Measurements from ENCODE around the gene CTNNA2.
"Not testable (repeated sequence)": the region's sequence is repeated elsewhere in the genome, so short reads cannot be mapped to it uniquely, and the experiment has no call there.

Gene CTNNA2

DNA sequence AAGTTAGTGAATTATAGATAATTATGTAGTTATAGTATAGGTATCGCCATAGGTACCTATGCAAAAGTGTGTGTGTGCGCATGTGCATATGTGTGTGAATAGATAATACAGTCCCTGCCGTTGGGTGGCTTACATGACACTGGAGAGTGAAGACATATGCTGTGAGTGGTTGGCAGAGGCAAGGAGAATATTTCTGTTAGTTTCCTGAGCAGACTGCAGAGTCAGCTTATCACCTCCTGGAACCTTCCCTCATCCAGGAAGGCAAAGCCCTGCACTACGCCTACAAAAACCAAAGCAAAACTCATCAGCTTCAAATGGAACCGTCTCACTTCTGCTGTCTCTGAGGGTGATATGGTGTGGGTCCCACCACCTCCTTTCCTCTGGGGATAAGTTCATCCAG lies 609.8 kb downstream of the CTNNA2 start:
- no peak overlapping the region for H3K4me3 Mint-ChIP-seq
- no peak overlapping the region for H3K27ac Mint-ChIP-seq
- H3K27me3 Mint-ChIP-seq, result no peaks in the 10 kb centered on the region
- no peaks in the 10 kb centered on the region for H3K36me3 Mint-ChIP-seq
- H3K9me3 Mint-ChIP-seq, result peaks cover 5% of the 10 kb centered on the region
- H3K4me1 Mint-ChIP-seq, result no peaks in the 10 kb centered on the region

DNA sequence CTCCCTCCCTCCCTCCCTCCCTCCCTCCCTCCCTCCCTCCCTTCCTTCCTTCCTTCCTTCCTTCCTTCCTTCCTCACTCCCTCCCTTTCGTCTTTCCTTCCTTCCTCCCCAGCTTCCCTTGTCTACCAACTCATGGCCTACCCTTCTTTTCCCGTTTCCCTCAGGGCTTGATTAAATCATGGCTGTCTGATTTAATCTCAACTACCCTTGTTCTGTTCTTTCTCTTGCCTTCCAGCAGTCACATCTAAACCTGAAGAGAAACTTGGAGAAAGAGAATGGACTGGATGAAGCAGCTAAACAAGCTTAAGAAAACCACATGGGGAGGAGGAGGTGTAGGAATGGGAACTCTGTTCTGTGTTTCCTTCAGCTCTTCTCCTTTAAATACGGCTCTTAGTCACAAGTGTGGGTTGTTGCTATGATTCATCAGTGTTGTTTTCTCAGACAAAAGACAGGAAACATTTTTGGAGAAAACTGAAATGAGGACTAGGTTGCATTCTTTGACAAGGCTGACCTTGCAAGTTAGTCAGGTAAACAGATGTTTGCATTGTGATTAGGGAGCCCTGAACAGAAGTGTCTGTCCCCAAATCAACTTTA lies 613.8 kb downstream of the CTNNA2 start:
- Mint-ChIP-seq H3K36me3 (no peaks in the 10 kb centered on the region), H3K4me1 (no peaks in the 10 kb centered on the region), H3K27ac (no peak overlapping the region), H3K27me3 (no peaks in the 10 kb centered on the region), H3K9me3 (peaks cover 5% of the 10 kb centered on the region), H3K4me3 (no peak overlapping the region)

DNA sequence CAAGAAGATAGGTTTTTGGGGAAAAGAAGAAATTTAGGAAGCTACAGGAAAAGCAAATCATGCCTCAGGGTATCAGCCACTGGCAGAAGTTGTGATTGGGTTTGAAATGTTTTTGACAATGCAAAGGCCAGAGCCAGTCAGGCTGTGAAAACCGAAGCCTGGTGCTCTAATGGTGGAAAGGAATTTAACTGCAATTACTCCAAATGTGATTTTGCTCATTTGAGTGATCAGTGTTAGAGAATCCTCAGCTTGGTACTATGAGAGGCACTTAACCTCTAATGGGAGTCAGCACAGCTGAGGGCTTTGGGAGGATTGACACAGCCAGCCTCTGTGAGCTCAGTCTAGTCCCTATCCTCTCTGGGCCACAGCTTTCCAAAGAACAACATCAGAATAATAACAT lies 615.2 kb downstream of the CTNNA2 start:
- Mint-ChIP-seq H3K4me1 (no peaks in the 10 kb centered on the region), H3K4me3 (no peak overlapping the region), H3K27ac (no peak overlapping the region), H3K36me3 (no peaks in the 10 kb centered on the region), H3K27me3 (no peaks in the 10 kb centered on the region), H3K9me3 (peaks cover 5% of the 10 kb centered on the region)

DNA sequence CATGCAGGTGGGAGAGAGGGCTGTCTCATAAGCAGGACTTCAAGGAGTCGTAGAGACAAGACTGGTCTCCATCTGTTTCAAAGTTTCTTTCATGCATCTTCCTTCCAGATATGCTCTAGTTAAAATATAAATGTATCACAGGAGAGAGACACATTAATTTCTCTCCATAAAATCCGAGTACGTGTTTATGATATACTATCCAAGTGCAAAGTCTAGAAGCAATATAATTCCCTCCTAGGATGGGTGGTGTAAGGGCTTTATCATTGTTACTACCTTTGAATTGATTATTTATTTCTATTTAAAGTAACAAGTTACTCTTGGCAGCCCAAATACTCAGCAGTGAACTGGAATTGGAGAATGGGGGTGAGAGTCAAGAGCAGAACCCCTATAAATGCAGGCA lies 619.4 kb downstream of the CTNNA2 start:
- Mint-ChIP-seq H3K27me3 (no peaks in the 10 kb centered on the region), H3K4me1 (no peaks in the 10 kb centered on the region), H3K27ac (no peak overlapping the region), H3K36me3 (no peaks in the 10 kb centered on the region), H3K9me3 (no peaks in the 10 kb centered on the region), H3K4me3 (no peak overlapping the region)

DNA sequence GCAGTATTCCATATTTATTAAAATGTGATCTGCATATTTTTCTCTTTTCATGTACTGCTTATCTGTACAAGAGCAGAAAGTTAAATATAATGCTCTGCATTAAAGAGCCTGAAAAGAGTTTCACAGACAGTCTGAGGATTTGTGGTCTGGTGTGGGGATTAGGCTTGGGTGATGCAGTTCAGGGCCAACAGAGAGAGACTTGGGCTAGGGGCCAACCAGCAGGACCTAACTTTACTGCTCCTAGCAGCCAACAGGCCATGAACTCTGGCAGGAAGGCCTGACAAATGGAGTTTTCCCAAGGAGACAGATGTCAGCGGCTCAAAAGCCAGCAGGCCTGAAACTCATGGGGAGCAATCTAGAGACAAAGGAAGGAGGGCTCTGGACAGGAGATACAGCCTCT lies 622.1 kb downstream of the CTNNA2 start:
- Mint-ChIP-seq H3K9me3 (no peaks in the 10 kb centered on the region), H3K27ac (no peak overlapping the region), H3K4me1 (no peaks in the 10 kb centered on the region), H3K36me3 (no peaks in the 10 kb centered on the region), H3K27me3 (no peaks in the 10 kb centered on the region), H3K4me3 (no peak overlapping the region)

DNA sequence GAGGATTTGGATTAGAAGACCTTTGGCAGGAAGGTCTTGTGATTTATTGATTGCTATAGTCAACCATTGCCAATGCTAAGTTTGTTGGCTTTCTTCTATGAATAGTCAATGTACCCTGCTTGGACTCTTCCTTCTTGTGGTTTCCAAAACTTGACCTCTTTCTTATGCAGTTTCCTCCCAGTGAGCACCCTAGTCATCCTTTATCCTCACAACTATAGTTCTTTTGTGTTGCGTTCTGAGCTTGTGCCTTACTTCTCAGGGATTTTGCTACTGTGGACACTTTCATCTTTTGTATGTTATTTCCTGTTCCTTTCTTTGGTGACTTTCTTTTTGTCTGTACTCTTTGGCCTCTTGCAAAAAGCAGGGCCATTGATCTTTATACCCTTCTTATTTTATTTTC lies 623.5 kb downstream of the CTNNA2 start:
- Mint-ChIP-seq H3K36me3 (no peaks in the 10 kb centered on the region), H3K9me3 (no peaks in the 10 kb centered on the region), H3K27ac (no peak overlapping the region), H3K4me3 (no peak overlapping the region), H3K4me1 (no peaks in the 10 kb centered on the region), H3K27me3 (no peaks in the 10 kb centered on the region)

DNA sequence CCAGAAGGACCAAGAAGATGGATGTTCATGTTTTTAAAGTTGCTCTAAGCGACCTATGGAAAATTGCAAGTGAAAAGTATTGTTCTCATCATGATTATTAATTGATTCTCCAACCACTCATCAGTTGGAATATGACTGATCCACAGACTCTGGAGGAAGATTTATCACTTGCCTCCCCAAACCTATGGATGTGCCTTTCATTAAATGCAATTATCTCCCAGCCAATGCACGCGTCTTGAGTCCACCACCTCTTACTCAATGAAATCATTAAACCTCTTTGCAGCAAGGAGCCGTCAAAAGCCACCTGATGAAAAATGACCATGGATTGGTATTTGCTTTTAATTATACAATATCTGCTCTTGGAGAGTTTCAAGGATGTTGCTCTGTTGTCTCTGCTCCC lies 626.1 kb downstream of the CTNNA2 start:
- no peaks in the 10 kb centered on the region for H3K4me1 Mint-ChIP-seq
- H3K27ac Mint-ChIP-seq, result no peak overlapping the region
- H3K4me3 Mint-ChIP-seq, result no peak overlapping the region
- no peaks in the 10 kb centered on the region for H3K9me3 Mint-ChIP-seq
- no peaks in the 10 kb centered on the region for H3K36me3 Mint-ChIP-seq
- no peaks in the 10 kb centered on the region for H3K27me3 Mint-ChIP-seq

DNA sequence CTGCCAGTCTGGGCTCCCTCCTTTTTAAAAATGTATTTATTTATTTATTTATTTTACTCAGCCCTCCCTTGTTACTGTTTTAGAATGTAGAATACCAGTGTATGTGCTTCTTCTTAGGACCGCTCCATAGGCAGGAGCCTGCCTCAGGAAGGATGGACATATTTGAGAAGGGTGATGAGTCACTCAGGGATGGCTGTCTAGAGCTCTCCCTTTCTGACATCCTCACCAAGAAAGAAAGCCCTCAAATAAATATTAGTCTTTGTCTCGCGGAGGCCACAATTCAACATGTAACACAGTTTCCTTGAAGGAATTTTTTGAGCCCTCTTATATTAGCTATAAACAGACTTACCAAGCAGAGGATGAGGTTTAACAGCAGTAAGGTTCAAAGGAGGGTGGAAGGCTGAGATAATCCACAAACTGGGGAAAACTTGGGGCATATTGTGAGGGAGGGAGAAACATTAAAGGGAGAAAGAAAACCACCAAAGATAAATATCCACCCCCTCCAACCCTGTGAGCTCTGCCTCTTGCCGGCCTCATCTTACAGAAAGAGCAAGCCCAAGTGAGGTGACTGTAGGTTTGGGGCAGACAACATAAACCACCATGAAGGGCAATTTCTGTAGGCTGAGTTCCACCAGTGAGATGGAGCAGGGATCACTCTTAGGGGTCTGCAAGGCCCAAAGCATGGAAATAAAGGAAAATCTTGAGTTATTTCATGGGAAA lies 628.3 kb downstream of the CTNNA2 start:
- H3K36me3 Mint-ChIP-seq, result no peaks in the 10 kb centered on the region
- no peak overlapping the region for H3K4me3 Mint-ChIP-seq
- no peak overlapping the region for H3K27ac Mint-ChIP-seq
- no peaks in the 10 kb centered on the region for H3K4me1 Mint-ChIP-seq
- no peaks in the 10 kb centered on the region for H3K9me3 Mint-ChIP-seq
- H3K27me3 Mint-ChIP-seq, result no peaks in the 10 kb centered on the region

DNA sequence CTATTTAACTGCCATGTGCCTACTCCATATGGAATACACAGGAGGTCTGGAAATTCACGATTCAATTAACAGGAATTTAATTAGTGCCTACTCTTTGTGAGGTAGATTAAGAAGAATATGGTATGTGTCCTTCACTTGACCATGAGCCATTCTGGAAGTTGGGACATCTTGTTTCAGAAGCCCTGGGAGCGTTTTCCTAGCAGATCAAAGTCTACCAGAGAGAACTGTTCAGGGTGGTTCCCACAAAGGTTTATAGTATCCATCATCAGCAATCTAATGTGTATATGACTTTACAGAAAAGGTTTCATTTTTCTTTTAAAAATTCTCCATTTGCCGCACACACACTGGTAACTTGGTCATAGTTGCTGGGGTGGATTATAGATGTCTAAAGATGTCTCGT lies 632.6 kb downstream of the CTNNA2 start:
- no peak overlapping the region for H3K4me3 Mint-ChIP-seq
- no peaks in the 10 kb centered on the region for H3K36me3 Mint-ChIP-seq
- H3K27me3 Mint-ChIP-seq, result no peaks in the 10 kb centered on the region
- H3K4me1 Mint-ChIP-seq, result no peaks in the 10 kb centered on the region
- H3K27ac Mint-ChIP-seq, result no peak overlapping the region
- no peaks in the 10 kb centered on the region for H3K9me3 Mint-ChIP-seq

DNA sequence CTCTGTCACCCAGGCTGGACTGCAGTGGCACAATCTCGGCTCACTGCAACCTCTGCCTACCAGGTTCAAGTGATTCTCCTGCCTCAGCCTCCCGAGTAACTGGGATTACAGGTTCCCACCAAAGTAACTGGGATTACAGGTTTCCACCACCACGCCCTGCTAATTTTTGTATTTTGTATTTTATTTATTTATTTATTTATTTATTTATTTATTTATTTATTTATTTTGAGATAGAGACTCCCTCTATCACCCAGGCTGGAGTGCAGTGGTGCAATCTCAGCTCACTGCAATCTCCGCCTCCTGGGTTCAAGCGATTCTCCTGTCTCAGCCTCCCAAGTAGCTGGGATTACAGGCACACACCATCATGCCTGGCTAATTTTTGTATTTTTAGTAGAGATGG lies 633.9 kb downstream of the CTNNA2 start:
- not testable (repeated sequence) for H3K9me3 Mint-ChIP-seq, H3K27ac Mint-ChIP-seq, H3K4me1 Mint-ChIP-seq, H3K4me3 Mint-ChIP-seq, H3K27me3 Mint-ChIP-seq, H3K36me3 Mint-ChIP-seq

DNA sequence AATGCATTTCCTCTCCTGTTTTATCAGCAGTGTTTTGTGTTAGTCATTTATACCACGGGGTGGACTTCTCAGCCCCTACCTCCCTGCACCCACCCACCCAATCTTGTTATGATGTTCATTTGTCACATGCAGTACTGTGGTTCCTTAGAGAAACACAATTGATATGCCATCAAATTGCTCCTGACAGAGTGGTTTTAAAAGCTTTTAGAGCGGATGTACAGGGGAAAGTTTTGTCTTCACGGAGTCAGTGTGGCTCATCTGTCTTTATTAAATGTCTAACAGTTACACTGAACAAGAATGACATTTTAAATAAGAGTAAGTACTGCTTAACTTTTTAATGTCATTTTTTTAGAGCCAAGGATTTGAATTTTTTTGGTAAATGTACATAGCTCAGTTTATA lies 634.8 kb downstream of the CTNNA2 start:
- Mint-ChIP-seq H3K4me3 (no peak overlapping the region), H3K27me3 (no peaks in the 10 kb centered on the region), H3K36me3 (no peaks in the 10 kb centered on the region), H3K27ac (no peak overlapping the region), H3K4me1 (no peaks in the 10 kb centered on the region), H3K9me3 (no peaks in the 10 kb centered on the region)

DNA sequence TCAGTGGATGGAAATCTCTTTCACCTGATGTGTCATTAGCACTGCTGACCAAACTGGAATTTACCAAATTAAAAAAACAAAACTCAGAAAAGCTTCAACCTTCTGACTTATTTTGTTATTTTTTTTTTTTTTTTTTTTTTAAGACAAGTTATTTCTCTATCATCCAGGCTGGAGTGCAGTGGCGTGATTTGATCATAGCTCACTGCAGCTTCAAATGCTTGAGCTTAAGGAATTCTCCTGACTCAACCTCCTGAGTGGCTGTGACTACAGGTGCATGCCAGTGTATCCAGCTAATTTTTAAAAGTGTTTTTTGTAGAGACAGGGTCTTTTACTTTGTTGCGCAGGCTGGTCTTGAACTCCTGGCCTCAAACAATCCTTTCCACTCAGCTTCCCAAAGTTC lies 636.1 kb downstream of the CTNNA2 start:
- Mint-ChIP-seq H3K9me3 (no peaks in the 10 kb centered on the region), H3K36me3 (no peaks in the 10 kb centered on the region), H3K4me3 (no peak overlapping the region), H3K4me1 (no peaks in the 10 kb centered on the region), H3K27me3 (no peaks in the 10 kb centered on the region), H3K27ac (no peak overlapping the region)

DNA sequence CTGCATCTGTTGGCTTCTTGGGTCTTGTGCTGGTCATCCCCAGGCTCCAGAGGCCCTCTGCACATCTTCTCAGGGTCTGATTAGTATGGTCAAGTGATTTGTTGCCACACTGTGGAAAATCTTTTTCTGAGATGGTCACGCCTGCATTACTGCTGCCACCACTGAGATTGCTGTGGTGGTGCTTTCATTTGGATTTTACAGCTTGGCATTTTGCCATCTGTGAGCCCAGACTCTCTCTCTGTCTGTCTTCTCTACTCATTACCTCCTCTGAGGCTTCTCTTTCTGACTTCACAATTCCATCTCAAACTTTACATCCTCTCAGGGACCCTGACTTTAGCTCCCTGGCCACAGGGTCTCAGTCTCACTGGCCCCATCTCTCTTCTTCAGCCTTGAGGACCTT lies 637.1 kb downstream of the CTNNA2 start:
- Mint-ChIP-seq H3K36me3 (no peaks in the 10 kb centered on the region), H3K27me3 (no peaks in the 10 kb centered on the region), H3K4me1 (no peaks in the 10 kb centered on the region), H3K9me3 (no peaks in the 10 kb centered on the region), H3K4me3 (no peak overlapping the region), H3K27ac (no peak overlapping the region)

DNA sequence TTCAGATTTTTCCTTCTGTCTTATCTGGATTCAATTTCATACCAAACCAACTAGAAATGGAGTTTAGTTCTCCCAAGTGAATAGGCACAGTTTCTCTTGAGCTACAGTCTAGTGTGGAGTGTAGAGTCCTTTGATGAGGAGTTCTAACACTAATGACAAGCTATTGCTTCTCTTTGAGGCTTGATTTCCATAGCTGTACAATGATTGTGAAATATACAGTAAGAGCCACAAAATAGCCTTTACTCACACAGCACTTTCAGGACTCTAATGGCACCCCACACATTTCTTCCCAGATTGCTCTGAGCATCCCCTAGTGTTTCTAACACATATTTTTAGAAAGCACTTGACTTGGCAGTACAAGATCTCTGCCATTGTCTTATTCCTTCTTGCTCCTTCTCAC lies 638.4 kb downstream of the CTNNA2 start:
- Mint-ChIP-seq H3K4me3 (no peak overlapping the region), H3K4me1 (no peaks in the 10 kb centered on the region), H3K36me3 (no peaks in the 10 kb centered on the region), H3K27ac (no peak overlapping the region), H3K9me3 (peaks cover 4% of the 10 kb centered on the region), H3K27me3 (no peaks in the 10 kb centered on the region)

DNA sequence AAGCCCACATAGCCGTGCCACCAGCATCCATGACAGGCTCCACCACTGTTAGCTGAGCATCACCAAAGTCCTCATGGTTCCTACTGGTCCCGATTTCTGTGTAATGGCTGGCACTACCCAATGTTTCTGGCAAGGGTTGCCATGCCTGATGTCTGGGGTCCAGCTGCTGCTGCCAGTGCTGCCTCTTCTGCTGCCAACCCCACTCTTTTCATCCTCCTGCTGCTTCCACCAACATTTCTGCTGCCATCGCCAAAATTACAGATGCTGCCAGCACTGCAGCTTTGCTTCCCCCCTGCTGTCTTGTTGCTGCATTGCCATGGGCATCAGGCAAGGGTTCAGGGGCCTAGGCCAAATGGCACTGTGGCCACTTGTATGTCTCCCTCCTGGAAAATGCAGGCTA lies 638.8 kb downstream of the CTNNA2 start:
- Mint-ChIP-seq H3K27me3 (no peaks in the 10 kb centered on the region), H3K4me3 (no peak overlapping the region), H3K27ac (no peak overlapping the region), H3K9me3 (peaks cover 4% of the 10 kb centered on the region), H3K36me3 (no peaks in the 10 kb centered on the region), H3K4me1 (no peaks in the 10 kb centered on the region)

DNA sequence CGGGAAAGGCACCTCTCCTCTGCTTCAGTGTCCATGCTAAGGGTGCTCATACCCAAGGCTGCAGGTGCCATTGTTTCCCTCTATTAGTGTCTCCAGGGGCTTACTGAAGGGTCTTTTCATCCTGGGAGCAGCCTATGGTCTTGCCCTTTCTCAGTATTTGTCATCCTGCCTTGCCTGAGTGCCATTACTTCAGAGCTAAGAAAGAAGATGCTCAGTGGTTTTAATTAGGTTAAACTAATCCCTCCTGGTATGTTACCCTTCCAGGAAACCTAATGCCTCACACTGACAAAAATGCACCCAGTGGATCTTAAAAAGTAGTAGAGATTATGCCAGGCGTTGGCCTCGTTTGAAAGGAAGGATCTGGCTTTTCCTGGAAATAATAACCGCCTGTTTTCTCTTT lies 640.3 kb downstream of the CTNNA2 start:
- H3K36me3 Mint-ChIP-seq, result no peaks in the 10 kb centered on the region
- H3K4me3 Mint-ChIP-seq, result no peak overlapping the region
- no peaks in the 10 kb centered on the region for H3K27me3 Mint-ChIP-seq
- H3K27ac Mint-ChIP-seq, result no peak overlapping the region
- H3K4me1 Mint-ChIP-seq, result no peaks in the 10 kb centered on the region
- peaks cover 9% of the 10 kb centered on the region for H3K9me3 Mint-ChIP-seq

DNA sequence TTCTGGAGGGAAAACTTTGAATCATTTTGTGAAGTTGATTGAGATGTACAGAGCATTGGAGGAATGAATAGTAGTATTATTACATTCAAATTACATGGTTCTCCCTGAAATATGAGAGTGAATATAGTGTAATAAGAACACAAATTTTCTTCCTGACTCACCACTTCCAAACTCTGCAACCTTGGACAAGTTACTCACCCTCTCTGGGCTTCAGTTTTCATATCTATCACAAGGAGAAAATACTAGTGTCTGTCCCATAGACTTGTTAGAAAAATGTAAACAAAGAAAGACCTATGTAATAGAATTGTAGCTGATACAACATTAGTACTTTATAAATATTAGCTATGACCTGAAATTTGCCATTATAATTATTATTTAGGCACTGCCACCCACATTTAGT lies 640.9 kb downstream of the CTNNA2 start:
- H3K9me3 Mint-ChIP-seq, result peaks cover 9% of the 10 kb centered on the region
- no peaks in the 10 kb centered on the region for H3K27me3 Mint-ChIP-seq
- H3K27ac Mint-ChIP-seq, result no peak overlapping the region
- no peak overlapping the region for H3K4me3 Mint-ChIP-seq
- H3K36me3 Mint-ChIP-seq, result no peaks in the 10 kb centered on the region
- no peaks in the 10 kb centered on the region for H3K4me1 Mint-ChIP-seq

Data from activated naive CD4-positive, alpha-beta T cell treated with anti-CD3 and anti-CD28 coated beads, Interleukin-2, amount 50 U/mL, for 24 hours (primary cell).